Measurements from ENCODE around the gene KL. TPM values are rescaled to one million over a fixed set of nuclear protein-coding genes. Genes with fewer than 3 reads are reported as not detected.
A peak's percentile ranks its signal among the peaks of the same experiment; 100 is the strongest.

The KL gene
- total and polyA plus RNA-seq, 4 donors: 1.4 to 24.5 (median 5.7) TPM

GRCh38 chr13:33017323-33017929 is 1.2 kb downstream of the KL start:
- ATAC-seq (ENCODE audit: insufficient read depth, low FRiP score) (peak; percentile 68), DNase-seq (peak; percentile 41 to 81 (median 73))
- Histone ChIP-seq H3K27me3 (ENCODE audit: control insufficient read depth in 3 of 3, insufficient read depth in 3 of 3, low read length in 2 of 3) (peaks cover 0 to 12% (median 10%) of the 10 kb centered on the region in 3 donors), H3K4me3 (peak overlapping the region; percentile 51), H3K4me1 (ENCODE audit: control insufficient read depth in 5 of 5, insufficient read depth in 5 of 5, low read length in 5 of 5) (peaks cover 0 to 8% (median 0%) of the 10 kb centered on the region in 5 donors), H3K9me3 (ENCODE audit: control insufficient read depth in 4 of 4, insufficient read depth in 3 of 4, low read length in 3 of 4) (no peaks in the 10 kb centered on the region), H3K36me3 (ENCODE audit: control insufficient read depth in 4 of 4, insufficient read depth in 4 of 4, low read length in 4 of 4) (no peaks in the 10 kb centered on the region), H3K27ac (ENCODE audit: low read depth in 1 of 2, low read length in 1 of 2) (peak overlapping the region; percentile 83 to 91), H3K9ac (ENCODE audit: insufficient read depth in 1 of 2, low read length in 2 of 2) (peak overlapping the region in 1 of 2 donors; percentile 11)
- WGBS, 2 donors: 14 to 23% methylated on average over 15 of the region's 15 CpGs
- peak; percentile 32 for TF ChIP-seq CTCF (IDR thresholded peaks at IDR 0.05; ENCODE audit: control extremely low read depth, extremely low read depth)

GRCh38 chr13:33018886-33019285 is 2.7 kb downstream of the KL start:
- Histone ChIP-seq H3K27me3 (ENCODE audit: control insufficient read depth in 3 of 3, insufficient read depth in 3 of 3, low read length in 2 of 3) (peaks cover 0 to 12% (median 10%) of the 10 kb centered on the region in 3 donors), H3K4me1 (ENCODE audit: control insufficient read depth in 5 of 5, insufficient read depth in 5 of 5, low read length in 5 of 5) (peaks cover 0 to 8% (median 0%) of the 10 kb centered on the region in 5 donors), H3K36me3 (ENCODE audit: control insufficient read depth in 4 of 4, insufficient read depth in 4 of 4, low read length in 4 of 4) (no peaks in the 10 kb centered on the region), H3K27ac (ENCODE audit: low read depth in 1 of 2, low read length in 1 of 2) (no peak overlapping the region), H3K9me3 (ENCODE audit: control insufficient read depth in 4 of 4, insufficient read depth in 3 of 4, low read length in 3 of 4) (no peaks in the 10 kb centered on the region), H3K4me3 (no peak overlapping the region), H3K9ac (ENCODE audit: insufficient read depth in 1 of 2, low read length in 2 of 2) (no peak overlapping the region)
- WGBS, 2 donors: 89 to 91% methylated on average over 2 of the region's 2 CpGs
- ATAC-seq (ENCODE audit: insufficient read depth, low FRiP score): no peak
- no peak for TF ChIP-seq CTCF (IDR thresholded peaks at IDR 0.05; ENCODE audit: control extremely low read depth, extremely low read depth)
- DNase-seq: no peak

GRCh38 chr13:33022986-33023385 is 6.8 kb downstream of the KL start:
- no peak overlapping the region for H3K27ac ChIP-seq (ENCODE audit: low read depth in 1 of 2, low read length in 1 of 2)
- no peaks in the 10 kb centered on the region for H3K36me3 ChIP-seq (ENCODE audit: control insufficient read depth in 4 of 4, insufficient read depth in 4 of 4, low read length in 4 of 4)
- TF ChIP-seq CTCF (IDR thresholded peaks at IDR 0.05; ENCODE audit: control extremely low read depth, extremely low read depth): no peak
- no peak for DNase-seq
- ATAC-seq (ENCODE audit: insufficient read depth, low FRiP score): no peak
- peaks cover 0 to 3% (median 0%) of the 10 kb centered on the region in 5 donors for H3K4me1 ChIP-seq (ENCODE audit: control insufficient read depth in 5 of 5, insufficient read depth in 5 of 5, low read length in 5 of 5)
- 84 to 90% methylated on average over 2 of the region's 2 CpGs for WGBS, 2 donors
- H3K9ac ChIP-seq (ENCODE audit: insufficient read depth in 1 of 2, low read length in 2 of 2): no peak overlapping the region
- H3K9me3 ChIP-seq (ENCODE audit: control insufficient read depth in 4 of 4, insufficient read depth in 3 of 4, low read length in 3 of 4): no peaks in the 10 kb centered on the region
- no peak overlapping the region for H3K4me3 ChIP-seq
- H3K27me3 ChIP-seq (ENCODE audit: control insufficient read depth in 3 of 3, insufficient read depth in 3 of 3, low read length in 2 of 3): no peaks in the 10 kb centered on the region
